ENCODE results near the gene ANKHD1.

GRCh38 chr5:140555747-140556312, 154.2 kb downstream of the ANKHD1 start:
- TF ChIP-seq CTCF (IDR thresholded peaks at IDR 0.05): no peak
- TF ChIP-seq POLR2A (IDR thresholded peaks at IDR 0.05): no peak
- no peak for TF ChIP-seq POLR2AphosphoS5 (IDR thresholded peaks at IDR 0.05)

Data from breast epithelium (tissue), 3 donors.